Stimulated activated CD4-positive, alpha-beta T cell treated with anti-CD3 and anti-CD28 coated beads, Interleukin-2, amount 100 ng/mL, for 4 hours (primary cell): ENCODE measurements around the gene MYPN.

Source experiments
- DNase-seq: peaks from one replicate; pipeline ENCODE4 v3.0.0-alpha.2; 2020; ENCODE audit warnings: low read depth

The MYPN gene

GRCh38 chr10:68095153-68095552, 14.1 kb upstream of the MYPN start:
- no peak for DNase-seq

- no peak for DNase-seq
Observed at GRCh38 chr10:68096913-68097516, 12.3 kb upstream of the MYPN start.

GRCh38 chr10:68099736-68100135, 9.6 kb upstream of the MYPN start:
- no peak for DNase-seq

GRCh38 chr10:68101066-68101465, 8.2 kb upstream of the MYPN start:
- DNase-seq, result no peak

- DNase-seq, result no peak
Observed at GRCh38 chr10:68103261-68103878, 5.9 kb upstream of the MYPN start.

GRCh38 chr10:68103901-68104300, 5.4 kb upstream of the MYPN start:
- DNase-seq, result no peak

- DNase-seq, result no peak
Observed at GRCh38 chr10:68105820-68106219, 3.5 kb upstream of the MYPN start.

GRCh38 chr10:68106656-68107055, 2.6 kb upstream of the MYPN start:
- DNase-seq, result no peak

- no peak for DNase-seq
Observed at GRCh38 chr10:68107651-68108050, 1.6 kb upstream of the MYPN start.

GRCh38 chr10:68108051-68108450, 1.2 kb upstream of the MYPN start:
- DNase-seq, result no peak

GRCh38 chr10:68108653-68109052, 635 bp upstream of the MYPN start:
- no peak for DNase-seq

GRCh38 chr10:68110027-68110426, 739 bp downstream of the MYPN start:
- no peak for DNase-seq

- no peak for DNase-seq
Observed at GRCh38 chr10:68111584-68111983, 2.3 kb downstream of the MYPN start.

GRCh38 chr10:68112837-68113236, 3.5 kb downstream of the MYPN start:
- DNase-seq, result no peak

GRCh38 chr10:68118657-68119056, 9.4 kb downstream of the MYPN start:
- no peak for DNase-seq

GRCh38 chr10:68121020-68121743, 11.9 kb downstream of the MYPN start:
- no peak for DNase-seq

GRCh38 chr10:68121852-68122251, 12.6 kb downstream of the MYPN start:
- DNase-seq, result no peak

GRCh38 chr10:68124718-68125117, 15.4 kb downstream of the MYPN start:
- no peak for DNase-seq

- DNase-seq, result no peak
Observed at GRCh38 chr10:68125772-68126171, 16.5 kb downstream of the MYPN start.

- no peak for DNase-seq
Observed at GRCh38 chr10:68128015-68128414, 18.7 kb downstream of the MYPN start.

GRCh38 chr10:68132391-68132790, 23.1 kb downstream of the MYPN start:
- no peak for DNase-seq

GRCh38 chr10:68133523-68133922, 24.2 kb downstream of the MYPN start:
- DNase-seq, result no peak

- DNase-seq, result no peak
Observed at GRCh38 chr10:68135362-68135761, 26.1 kb downstream of the MYPN start.
